ENCODE data around the gene ZNF467.

Gene ZNF467

GRCh38 chr7:149729586-149729982 lies 43.8 kb downstream of the ZNF467 start:
- DNase-seq = no peak

GRCh38 chr7:149728491-149729375 lies 44.7 kb downstream of the ZNF467 start:
- DNase-seq = no peak

DNA sequence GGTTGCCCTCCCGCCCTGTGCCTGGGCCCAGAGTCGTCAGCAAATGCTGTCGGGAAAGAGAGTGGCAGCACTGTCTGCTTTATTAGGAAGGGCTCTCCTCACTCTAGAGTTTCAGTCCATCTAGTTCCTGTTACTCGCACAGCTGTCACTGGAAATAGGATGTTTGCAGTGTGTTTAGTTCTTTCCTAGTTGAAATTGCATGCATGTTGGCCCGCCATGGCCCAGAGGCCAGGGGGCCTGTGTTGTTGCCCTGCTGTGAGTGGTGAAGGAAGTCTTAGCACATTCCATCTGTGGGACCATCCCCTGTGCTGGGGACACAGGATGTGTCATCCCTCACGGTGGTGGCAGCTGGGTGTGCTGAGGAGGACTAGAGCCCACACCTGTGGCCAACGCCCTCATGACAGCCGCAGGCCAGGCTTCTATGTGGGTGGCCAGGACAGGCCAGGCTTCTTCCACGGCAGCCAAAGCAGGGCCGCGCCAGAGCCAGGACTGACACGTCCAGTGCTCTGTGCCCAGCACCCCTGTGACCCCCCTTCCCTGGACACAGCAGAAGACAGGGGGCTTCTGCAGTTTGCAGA lies 45.4 kb downstream of the ZNF467 start:
- no peak for DNase-seq

DNA sequence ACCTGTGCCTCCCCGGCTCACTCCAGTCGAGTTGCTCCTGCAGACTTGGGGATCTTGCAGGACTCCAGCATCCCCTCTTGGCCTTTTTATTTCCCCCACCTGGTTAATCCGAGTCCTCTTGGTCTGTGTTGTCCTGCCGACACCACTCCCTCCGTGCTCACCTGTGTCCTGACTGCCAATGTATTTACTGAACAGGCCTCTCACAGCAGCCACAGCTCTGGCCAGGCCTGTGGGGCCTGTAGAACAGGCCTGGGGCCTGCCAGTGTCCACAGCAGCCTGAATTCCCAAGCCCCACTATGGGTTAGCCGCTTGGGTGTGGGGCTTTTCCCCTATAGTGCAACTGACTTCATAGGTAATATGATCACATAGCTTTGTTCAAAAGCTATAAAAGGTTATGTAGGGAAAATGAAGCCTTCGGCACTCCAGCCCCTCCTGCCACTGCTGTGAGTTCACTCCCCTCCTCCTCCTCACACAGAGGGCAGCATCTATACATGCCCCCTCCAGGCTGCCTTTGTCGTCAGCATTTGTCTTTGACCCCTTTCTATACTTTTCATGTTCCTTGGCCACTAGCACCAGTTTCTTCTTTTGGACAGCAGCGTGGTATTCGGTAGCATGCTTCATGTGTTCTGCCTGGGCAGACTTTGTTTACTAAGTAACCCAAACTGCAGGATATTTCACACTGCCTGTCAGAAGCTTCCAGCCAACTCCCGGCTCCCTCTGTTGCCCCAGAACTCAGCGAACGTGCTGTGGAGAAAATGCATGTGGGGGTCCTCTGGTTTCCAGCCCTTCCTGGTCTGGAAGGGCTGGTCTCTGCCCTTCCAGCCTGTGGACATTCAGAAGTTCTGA lies 46.1 kb downstream of the ZNF467 start:
- no peak for DNase-seq

- no peak for DNase-seq
Observed at GRCh38 chr7:149725916-149726315, 47.5 kb downstream of the ZNF467 start.

DNA sequence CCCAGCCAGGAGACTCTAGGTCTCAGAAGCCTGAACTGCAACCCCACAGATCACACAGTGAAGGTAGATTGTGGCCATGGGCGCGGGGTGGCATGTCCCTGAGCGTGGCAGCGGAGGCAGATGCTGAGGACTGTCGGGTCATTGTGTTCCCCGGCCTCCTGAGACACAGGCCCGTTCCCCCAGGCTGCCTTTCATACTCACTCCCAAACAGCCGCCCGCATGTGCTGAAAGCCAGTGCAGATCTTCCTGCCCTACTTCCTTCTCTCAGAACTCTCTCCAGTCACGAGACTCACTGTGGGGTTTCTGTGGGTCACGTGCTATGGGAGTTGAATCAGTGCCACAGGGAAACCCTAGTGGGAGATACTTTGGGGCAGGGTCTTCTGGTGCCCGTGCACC lies 48.0 kb downstream of the ZNF467 start:
- no peak for DNase-seq

- DNase-seq = no peak
Observed at GRCh38 chr7:149724661-149725425, 48.5 kb downstream of the ZNF467 start.

GRCh38 chr7:149723795-149724495 lies 49.4 kb downstream of the ZNF467 start:
- DNase-seq = no peak

DNA sequence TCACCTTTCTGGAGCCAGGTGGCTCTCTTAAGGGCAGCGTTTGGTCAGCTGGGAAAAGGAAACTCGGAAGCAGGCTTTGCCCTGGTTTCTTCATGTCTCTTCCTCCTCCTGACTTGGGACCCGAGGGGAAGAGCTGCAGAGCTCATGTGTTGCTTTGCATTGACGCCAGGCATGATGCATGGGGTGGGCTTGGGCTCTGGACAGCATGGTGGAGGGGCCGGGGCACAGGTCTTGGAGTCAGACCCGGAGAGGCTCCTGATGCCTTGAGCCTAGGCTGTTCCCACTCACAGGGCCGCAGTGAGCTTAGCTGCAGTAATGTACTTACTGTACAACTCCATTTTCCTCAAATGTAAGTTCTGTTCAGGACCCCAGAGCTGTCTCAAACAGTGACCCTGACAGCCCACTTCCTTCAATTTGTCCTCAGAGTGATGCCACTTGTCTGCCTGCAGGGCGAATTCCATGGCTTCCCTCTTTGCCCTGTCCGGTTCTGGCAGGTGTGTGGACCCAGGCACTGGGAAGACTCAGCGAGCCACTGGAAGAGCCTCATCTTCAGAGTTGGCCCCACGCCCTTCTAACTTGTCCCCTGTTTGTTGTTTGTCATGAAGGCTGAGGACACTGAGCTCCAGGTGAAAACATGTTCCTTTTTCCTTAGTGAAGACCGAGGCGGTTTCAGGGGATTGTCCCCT lies 50.2 kb downstream of the ZNF467 start:
- no peak for DNase-seq

- DNase-seq = no peak
Observed at GRCh38 chr7:149722356-149722957, 50.9 kb downstream of the ZNF467 start.

- DNase-seq = no peak
Observed at GRCh38 chr7:149721084-149721601, 52.2 kb downstream of the ZNF467 start.

DNA sequence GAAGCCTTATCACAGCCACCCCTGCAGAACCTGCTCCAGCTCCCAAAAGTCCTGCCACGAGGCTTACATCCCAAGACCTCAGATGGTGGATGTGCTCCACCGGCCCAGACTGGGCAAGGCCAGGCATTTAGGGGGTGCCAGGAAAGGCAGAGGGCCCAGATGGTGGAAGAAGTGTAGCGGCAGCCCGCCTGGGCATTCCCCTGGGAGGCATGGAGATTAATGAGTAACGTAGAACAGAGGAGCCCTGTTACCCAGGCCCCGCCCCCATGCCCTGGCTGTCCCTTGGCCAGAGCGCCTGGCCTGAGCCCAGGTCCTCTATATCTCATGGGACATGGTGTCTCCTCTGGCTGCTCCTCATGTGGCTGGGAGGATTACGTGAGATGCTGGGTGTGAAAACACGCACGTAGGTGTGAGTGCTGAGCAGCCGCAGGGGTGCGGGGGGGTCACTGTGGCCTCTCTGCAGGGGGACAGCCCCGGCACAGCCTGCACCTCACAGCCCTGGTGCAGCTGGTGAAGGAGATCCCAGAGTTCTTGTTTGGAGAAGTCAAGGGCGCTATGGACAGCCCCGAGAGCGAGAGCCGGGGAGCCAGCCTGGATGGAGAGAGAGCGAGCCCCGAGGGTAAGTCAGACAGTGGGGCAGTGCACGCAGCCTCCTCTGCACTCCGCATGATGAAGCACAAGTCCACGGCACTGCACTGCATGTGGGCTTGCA lies 52.9 kb downstream of the ZNF467 start:
- DNase-seq = peak in 53 of 56 donors; percentile 42 to 94 (median 80)

GRCh38 chr7:149719912-149720335 lies 53.5 kb downstream of the ZNF467 start:
- DNase-seq = no peak

- no peak for DNase-seq
Observed at GRCh38 chr7:149719050-149719899, 54.1 kb downstream of the ZNF467 start.

GRCh38 chr7:149718730-149719049 lies 54.7 kb downstream of the ZNF467 start:
- no peak for DNase-seq

- no peak for DNase-seq
Observed at GRCh38 chr7:149717481-149717880, 55.9 kb downstream of the ZNF467 start.

DNA sequence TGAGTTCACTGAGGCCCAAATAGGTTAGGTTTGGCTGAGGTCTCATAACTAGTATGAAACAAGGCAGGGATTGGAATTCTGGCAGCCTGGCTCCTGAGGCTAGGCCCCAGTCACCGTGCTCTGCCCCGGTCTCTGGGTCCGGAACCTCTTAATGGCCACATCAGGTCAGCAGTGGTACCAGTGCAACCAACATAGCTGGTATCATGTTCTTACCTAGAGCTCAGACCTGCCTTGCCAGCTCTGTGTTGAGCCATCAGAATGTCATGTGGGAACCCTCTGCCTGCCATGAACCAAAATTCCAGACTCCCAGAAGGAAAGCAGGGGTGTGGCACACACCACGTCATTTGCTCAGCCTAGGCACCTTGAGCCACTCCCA lies 56.5 kb downstream of the ZNF467 start:
- DNase-seq = no peak

Data from nucleus accumbens (tissue), 56 donors.